ENCODE measurements around the gene CHRNA4. TPM values are rescaled to one million over a fixed set of nuclear protein-coding genes. Genes with fewer than 3 reads are reported as not detected.

The CHRNA4 gene
- total RNA-seq, 2 experiments from 2014 or later, result not detected

DNA sequence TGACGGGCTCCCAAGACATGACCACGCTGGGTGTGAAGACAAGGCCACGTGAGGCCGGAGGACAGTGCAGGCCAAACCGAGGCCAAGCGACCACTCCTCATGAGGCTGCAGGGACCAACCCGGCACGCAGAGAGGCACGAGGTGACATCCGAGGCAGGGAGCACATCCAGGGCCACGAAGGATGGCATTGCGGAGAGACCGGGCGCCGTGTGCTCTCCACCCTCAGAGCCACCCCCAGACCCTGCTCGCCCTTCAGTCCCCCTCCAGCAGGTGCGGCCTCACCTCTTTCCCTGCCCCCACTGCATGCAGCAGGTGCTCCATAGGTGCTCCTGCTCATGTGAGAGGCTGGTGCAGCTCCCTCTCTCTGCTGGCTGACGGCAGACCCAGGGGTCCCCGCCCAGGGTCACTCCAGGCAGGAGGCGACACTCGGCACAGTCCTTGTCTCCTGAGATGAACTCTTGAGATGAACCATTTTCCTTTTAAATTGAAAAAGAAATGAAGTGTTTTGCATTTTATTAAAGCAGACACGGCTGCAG, 33.8 kb upstream of the CHRNA4 start:
- H3K4me3 Mint-ChIP-seq, result no peak overlapping the region

DNA sequence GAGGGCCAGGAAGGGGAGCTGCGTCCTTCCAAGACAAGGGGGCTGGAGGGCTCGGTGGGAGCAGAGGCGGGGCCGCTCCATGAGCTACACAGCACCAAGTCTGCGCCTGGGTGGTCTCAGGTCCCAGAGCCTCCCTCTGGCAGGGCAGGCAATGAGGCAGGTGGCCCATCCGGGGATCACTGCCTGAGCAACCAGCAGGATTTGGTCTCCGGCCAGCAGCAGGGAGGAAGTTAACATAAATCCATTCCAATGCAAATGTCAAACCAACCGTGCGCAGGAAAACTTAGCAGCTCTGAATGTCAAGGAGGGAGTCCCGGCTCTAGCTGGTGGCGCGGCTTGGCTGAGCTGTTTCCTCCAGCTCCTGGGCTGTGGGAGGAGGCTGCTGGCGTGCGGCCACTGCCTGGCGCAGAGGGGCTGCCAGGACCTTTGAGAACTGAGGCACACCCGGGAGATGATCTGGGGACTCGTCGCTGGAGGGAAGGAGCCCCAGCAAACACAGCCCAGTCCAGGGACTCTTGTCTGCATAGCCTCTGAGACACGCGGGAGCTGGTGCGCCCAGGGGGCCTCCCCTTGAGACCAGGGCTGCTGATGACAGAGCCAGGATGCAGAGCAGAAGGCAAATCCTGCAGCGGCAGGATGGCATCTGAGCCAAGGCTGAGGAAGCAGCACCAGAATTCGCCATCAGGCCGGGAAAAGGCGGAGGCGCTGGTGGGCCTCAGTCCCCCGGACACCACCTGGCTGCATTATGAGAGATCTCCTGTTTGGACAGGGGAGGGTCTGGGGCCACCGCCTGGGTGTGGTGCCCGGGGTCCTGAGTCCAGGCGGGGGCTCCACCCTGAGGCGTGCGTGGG, 33.1 kb upstream of the CHRNA4 start:
- no peaks in the 10 kb centered on the region for H3K9me3 Mint-ChIP-seq (ENCODE audit: low read depth)
- no peaks in the 10 kb centered on the region for H3K4me1 Mint-ChIP-seq
- POLR2A ChIA-PET, result no interaction called here
- CTCF ChIA-PET, result no interaction called here
- H3K36me3 Mint-ChIP-seq (ENCODE audit: low read depth), result no peaks in the 10 kb centered on the region
- intact Hi-C loops (cut with DNase I, micrococcal nuclease), result no loop called here
- H3K27me3 Mint-ChIP-seq, result no peaks in the 10 kb centered on the region
- no peak for ATAC-seq
- H3K27ac Mint-ChIP-seq, result no peak overlapping the region
- no peak overlapping the region for H3K4me3 Mint-ChIP-seq
- no peak for DNase-seq

More for the DNA sequence above, 33.8 kb upstream of the CHRNA4 start:
- Mint-ChIP-seq H3K4me1 (no peaks in the 10 kb centered on the region), H3K27me3 (no peaks in the 10 kb centered on the region), H3K36me3 (ENCODE audit: low read depth) (no peaks in the 10 kb centered on the region), H3K9me3 (ENCODE audit: low read depth) (no peaks in the 10 kb centered on the region), H3K27ac (no peak overlapping the region)
- ATAC-seq (no peak), DNase-seq (no peak)
- CTCF ChIA-PET, result interaction anchor here (0.5 kb wide), 1 partner anchor 223 kb away, joined by 3 read pairs; no protein-coding TSS in a partner anchor
- intact Hi-C loops (cut with DNase I, micrococcal nuclease), result no loop called here
- POLR2A ChIA-PET, result no interaction called here

DNA sequence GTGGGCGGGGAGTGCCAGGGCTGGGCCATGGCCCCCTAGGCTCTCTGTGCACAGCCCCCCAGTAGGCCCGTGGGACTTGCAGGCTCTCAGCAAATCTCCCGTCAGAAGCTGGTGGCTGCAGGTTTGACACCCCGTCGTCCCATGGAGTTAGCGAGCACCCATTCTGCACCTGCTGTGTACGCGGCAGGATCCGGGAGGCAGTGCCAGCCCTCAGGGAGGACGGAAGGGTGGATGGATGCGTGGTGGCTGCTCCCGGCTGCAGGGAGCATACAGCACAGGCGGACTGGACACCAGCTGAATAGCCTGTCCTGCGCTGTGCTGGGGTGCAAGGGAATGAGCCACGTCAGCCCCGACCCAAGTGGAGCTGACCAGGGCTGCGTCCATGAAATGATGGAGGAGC, 32.4 kb upstream of the CHRNA4 start:
- Mint-ChIP-seq H3K4me1 (no peaks in the 10 kb centered on the region), H3K9me3 (ENCODE audit: low read depth) (no peaks in the 10 kb centered on the region), H3K27me3 (no peaks in the 10 kb centered on the region), H3K4me3 (no peak overlapping the region), H3K27ac (no peak overlapping the region), H3K36me3 (ENCODE audit: low read depth) (no peaks in the 10 kb centered on the region)
- CTCF ChIA-PET, result no interaction called here
- no peak for ATAC-seq
- DNase-seq, result no peak
- intact Hi-C loops (cut with DNase I, micrococcal nuclease), result no loop called here
- POLR2A ChIA-PET, result no interaction called here

DNA sequence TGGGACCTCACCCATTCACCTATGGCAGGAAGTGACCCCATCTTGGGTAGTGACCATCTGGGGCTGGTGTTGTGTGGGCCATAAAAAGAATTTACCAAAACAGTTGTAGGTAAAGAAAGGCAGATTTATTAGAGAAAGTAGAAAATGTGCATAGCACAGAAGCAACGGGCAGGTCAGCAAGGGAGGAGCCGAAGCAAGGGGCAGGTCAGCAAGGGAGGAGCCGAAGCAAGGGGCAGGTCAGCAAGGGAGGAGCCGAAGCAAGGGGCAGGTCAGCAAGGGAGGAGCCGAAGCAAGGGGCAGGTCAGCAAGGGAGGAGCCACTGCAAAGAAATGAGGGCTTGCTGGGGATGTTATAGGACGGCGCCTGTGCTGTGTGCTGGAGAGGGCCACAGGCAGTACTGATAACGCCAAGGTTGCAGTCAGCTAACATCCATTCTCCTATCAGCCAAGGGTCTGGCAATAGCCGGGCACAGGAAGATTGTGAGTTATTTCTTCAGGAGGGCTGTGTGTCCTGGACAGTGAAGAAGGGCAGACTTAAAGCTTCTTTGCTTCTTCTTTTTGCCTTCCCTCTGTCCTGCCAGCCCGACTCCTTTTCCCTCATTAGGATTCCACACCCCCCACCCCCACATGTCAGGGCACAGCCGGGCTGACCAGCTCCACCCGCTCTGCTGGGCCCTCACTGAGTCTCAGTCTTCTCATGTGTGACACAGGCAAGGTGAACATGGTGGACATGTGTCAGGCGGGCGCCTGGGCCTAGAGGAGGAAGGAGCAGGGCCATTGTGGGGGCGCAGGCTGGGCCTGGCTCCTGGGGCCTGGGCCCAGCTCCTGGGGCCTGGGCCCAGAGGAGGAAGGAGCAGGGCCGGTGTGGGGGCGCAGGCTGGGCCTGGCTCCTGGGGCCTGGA, 31.6 kb upstream of the CHRNA4 start:
- intact Hi-C loops (cut with DNase I, micrococcal nuclease), result no loop called here
- ChIA-PET CTCF (no interaction called here), POLR2A (no interaction called here)
- DNase-seq (no peak), ATAC-seq (no peak)
- no peaks in the 10 kb centered on the region for H3K4me1 Mint-ChIP-seq
- peaks cover 3% of the 10 kb centered on the region for H3K27me3 Mint-ChIP-seq
- H3K36me3 Mint-ChIP-seq (ENCODE audit: low read depth), result no peaks in the 10 kb centered on the region
- H3K4me3 Mint-ChIP-seq, result no peak overlapping the region
- no peak overlapping the region for H3K27ac Mint-ChIP-seq
- peaks cover 3% of the 10 kb centered on the region for H3K9me3 Mint-ChIP-seq (ENCODE audit: low read depth)

DNA sequence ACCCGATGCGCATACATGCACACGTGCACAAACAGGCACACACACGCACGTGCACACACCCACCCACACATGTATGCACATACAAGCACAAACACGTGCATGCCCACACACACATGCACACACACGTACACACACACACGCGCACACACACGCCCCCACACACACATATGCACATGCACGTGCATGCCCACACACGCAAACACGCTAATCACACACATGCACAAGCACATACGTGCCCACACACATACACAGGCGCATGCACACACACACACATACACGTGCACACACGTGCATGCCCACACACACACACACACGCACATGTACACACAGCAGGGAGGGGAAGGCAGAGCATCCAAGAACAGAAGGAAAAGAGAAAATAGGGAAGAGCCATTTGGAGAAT, 26.8 kb upstream of the CHRNA4 start:
- Mint-ChIP-seq H3K27ac (no peak overlapping the region), H3K4me1 (no peaks in the 10 kb centered on the region), H3K9me3 (ENCODE audit: low read depth) (peaks cover 18% of the 10 kb centered on the region), H3K36me3 (ENCODE audit: low read depth) (no peaks in the 10 kb centered on the region), H3K4me3 (no peak overlapping the region), H3K27me3 (peaks cover 8% of the 10 kb centered on the region)
- DNase-seq (no peak), ATAC-seq (no peak)
- ChIA-PET POLR2A (no interaction called here), CTCF (no interaction called here)
- intact Hi-C loops (cut with DNase I, micrococcal nuclease), result no loop called here

DNA sequence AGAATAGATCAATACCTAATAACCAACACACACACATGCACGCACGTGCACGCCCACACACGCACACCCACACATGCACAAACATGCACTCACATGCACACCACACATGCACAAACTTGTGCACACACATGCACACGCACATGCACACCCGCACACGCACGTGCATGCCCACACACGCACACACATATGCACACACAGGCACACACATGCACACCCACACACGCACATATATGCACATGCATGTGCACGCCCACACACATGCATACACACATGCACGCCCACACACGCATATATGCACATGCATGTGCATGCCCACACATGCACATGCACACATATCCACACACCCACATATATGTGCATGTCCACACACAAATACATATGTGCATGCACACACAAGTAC, 26.2 kb upstream of the CHRNA4 start:
- no peak overlapping the region for H3K4me3 Mint-ChIP-seq
- POLR2A ChIA-PET, result no interaction called here
- no peak for ATAC-seq
- CTCF ChIA-PET, result no interaction called here
- DNase-seq, result no peak
- H3K27ac Mint-ChIP-seq, result no peak overlapping the region
- peaks cover 18% of the 10 kb centered on the region for H3K9me3 Mint-ChIP-seq (ENCODE audit: low read depth)
- H3K27me3 Mint-ChIP-seq, result peaks cover 8% of the 10 kb centered on the region
- no peaks in the 10 kb centered on the region for H3K4me1 Mint-ChIP-seq
- intact Hi-C loops (cut with DNase I, micrococcal nuclease), result no loop called here
- H3K36me3 Mint-ChIP-seq (ENCODE audit: low read depth), result no peaks in the 10 kb centered on the region

DNA sequence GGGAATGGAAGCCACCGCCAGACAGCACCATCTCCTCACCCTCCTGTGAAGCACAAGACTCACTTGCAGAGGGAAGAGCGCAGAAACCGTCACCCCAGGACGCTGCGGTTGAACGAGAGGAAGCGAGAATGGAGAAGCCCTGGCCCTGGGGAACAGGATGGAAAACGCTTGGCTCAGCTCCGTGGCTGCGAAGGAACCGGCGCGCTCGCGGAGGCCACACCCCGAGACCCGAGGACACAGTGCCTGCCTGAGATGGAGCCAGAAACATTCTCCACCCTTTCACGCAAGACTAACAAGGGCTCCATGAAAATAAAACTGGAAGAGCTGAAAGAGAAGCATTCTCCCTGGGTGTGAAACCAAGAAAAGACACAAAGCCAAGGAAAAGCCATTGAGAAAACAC, 25.3 kb upstream of the CHRNA4 start:
- intact Hi-C loops (cut with DNase I, micrococcal nuclease), result no loop called here

DNA sequence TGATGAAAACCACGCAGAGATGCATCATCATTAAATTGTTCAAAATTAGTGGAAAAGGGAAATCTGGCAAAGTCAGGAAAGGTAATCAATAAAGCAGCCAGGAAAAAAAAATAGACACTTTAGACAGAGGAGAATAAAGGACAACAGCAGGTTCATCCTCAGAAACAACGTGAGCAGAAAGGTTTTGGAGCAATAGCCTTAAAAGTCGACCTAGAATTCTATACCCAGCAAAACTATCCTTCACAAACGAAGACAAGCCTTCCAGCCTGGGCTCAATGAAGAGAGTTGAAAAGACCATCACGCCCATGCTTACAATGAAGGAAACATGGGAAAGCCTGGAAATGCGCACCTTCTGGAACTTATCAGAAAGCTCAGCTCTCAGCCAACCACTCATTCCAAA, 24.7 kb upstream of the CHRNA4 start:
- no peak overlapping the region for H3K4me3 Mint-ChIP-seq
- ChIA-PET CTCF (no interaction called here), POLR2A (no interaction called here)
- peaks cover 18% of the 10 kb centered on the region for H3K9me3 Mint-ChIP-seq (ENCODE audit: low read depth)
- no peaks in the 10 kb centered on the region for H3K36me3 Mint-ChIP-seq (ENCODE audit: low read depth)
- no peaks in the 10 kb centered on the region for H3K4me1 Mint-ChIP-seq
- intact Hi-C loops (cut with DNase I, micrococcal nuclease), result no loop called here
- H3K27me3 Mint-ChIP-seq, result peaks cover 8% of the 10 kb centered on the region
- ATAC-seq, result no peak
- H3K27ac Mint-ChIP-seq, result no peak overlapping the region
- no peak for DNase-seq

More for the DNA sequence above, 25.3 kb upstream of the CHRNA4 start:
- peaks cover 8% of the 10 kb centered on the region for H3K27me3 Mint-ChIP-seq
- ChIA-PET POLR2A (no interaction called here), CTCF (no interaction called here)
- H3K36me3 Mint-ChIP-seq (ENCODE audit: low read depth), result no peaks in the 10 kb centered on the region
- DNase-seq (no peak), ATAC-seq (no peak)
- no peak overlapping the region for H3K4me3 Mint-ChIP-seq
- no peaks in the 10 kb centered on the region for H3K4me1 Mint-ChIP-seq
- H3K27ac Mint-ChIP-seq, result no peak overlapping the region
- peaks cover 18% of the 10 kb centered on the region for H3K9me3 Mint-ChIP-seq (ENCODE audit: low read depth)

DNA sequence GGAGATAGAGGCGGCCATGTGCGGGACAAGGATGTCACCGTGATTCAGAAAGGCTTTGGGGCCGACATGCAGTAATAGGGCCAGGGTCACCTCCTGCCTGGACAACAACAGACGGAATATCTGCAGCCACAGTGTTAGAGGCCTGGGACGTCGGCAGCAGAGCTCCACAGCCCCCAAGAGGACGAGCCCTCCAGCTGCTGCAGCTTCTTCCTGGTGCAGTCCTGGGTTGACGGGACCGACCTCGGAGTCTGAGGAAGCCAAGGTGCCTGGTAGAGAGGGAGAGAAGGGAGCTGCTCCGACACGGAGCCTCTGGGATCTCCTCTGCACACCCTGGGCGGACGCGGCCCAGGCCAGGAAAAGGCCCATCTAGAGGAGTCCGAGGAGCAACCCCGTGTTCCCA, 23.2 kb upstream of the CHRNA4 start:
- intact Hi-C loops (cut with DNase I, micrococcal nuclease), result loop anchor here (5.0 kb wide), 2 partner anchors 77 to 327 kb away; no protein-coding TSS in a partner anchor

DNA sequence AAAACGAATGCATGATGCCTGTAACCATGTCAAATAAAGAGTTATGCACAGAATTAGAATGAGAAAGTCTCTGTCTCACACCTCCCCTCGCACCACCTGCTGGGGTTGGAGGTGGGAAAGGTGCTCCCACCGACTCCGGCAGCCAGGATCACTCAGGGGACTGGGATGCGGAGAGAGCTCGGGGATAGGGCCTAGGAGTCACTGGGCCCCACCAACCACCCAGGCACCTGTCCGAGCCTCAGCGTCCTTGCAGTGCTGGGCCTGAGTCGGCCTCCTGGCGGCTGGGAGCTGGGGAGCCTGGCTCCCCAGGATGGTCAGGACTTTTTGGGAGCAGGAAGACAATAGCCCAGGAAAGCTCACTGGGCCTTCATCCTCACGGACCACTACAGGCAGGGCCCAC, 22.4 kb upstream of the CHRNA4 start:
- CTCF ChIA-PET, result no interaction called here
- POLR2A ChIA-PET, result no interaction called here

More for the DNA sequence above, 23.2 kb upstream of the CHRNA4 start:
- Mint-ChIP-seq H3K36me3 (ENCODE audit: low read depth) (no peaks in the 10 kb centered on the region), H3K27ac (no peak overlapping the region), H3K4me1 (no peaks in the 10 kb centered on the region), H3K27me3 (peaks cover 8% of the 10 kb centered on the region), H3K9me3 (ENCODE audit: low read depth) (peaks cover 18% of the 10 kb centered on the region), H3K4me3 (no peak overlapping the region)
- no peak for ATAC-seq
- ChIA-PET POLR2A (no interaction called here), CTCF (no interaction called here)
- DNase-seq, result no peak

DNA sequence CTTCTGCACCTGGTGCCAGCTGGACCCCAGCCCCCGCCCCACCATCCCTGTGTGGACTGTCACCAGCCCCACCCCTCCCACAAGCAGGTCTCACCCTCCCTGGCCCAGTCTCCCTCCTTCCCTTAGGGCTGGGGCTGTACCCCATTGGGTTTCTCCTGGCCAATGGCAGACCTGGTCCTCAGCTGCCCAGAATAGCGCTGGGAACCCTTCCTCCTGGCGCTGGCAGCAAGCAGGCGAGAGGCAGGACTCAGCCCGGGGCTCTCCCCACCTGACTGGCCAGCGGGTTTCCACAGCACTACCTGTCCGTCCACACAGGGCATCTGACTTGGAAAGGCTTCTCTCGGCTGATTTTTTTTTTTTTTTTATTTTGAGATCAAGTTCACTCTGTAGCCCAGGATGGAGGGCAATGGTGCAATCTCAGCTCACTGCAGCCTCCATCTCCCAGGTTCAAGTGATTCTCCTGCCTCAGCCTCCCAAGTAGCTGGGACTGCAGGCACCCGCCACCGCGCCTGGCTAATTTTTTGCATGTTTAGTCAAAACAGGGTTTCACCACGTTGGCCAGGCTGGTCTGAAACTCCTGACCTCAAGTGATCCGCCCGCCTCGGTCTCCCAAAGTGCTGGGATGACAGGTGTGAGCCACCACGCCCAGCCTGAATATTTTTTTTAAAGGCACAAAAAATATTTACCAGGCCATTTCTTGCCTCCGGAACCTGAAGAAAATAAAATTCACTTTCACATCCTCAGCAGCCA, 21.6 kb upstream of the CHRNA4 start:
- DNase-seq (no peak), ATAC-seq (no peak)
- peaks cover 9% of the 10 kb centered on the region for H3K27me3 Mint-ChIP-seq
- intact Hi-C loops (cut with DNase I, micrococcal nuclease), result loop anchor here (2.0 to 5.0 kb wide), 3 partner anchors 75 to 325 kb away; no protein-coding TSS in a partner anchor
- H3K4me3 Mint-ChIP-seq, result no peak overlapping the region
- ChIA-PET POLR2A (no interaction called here), CTCF (interaction anchor here (0.6 to 2.2 kb wide), 8 partner anchors 9 to 811 kb away, joined by 3 to 9 read pairs (median 4); no protein-coding TSS in a partner anchor)
- no peaks in the 10 kb centered on the region for H3K36me3 Mint-ChIP-seq (ENCODE audit: low read depth)
- H3K9me3 Mint-ChIP-seq (ENCODE audit: low read depth), result peaks cover 15% of the 10 kb centered on the region
- no peaks in the 10 kb centered on the region for H3K4me1 Mint-ChIP-seq
- H3K27ac Mint-ChIP-seq, result no peak overlapping the region

More for the DNA sequence above, 22.4 kb upstream of the CHRNA4 start:
- ATAC-seq, result no peak
- Mint-ChIP-seq H3K4me3 (no peak overlapping the region), H3K27ac (no peak overlapping the region), H3K9me3 (ENCODE audit: low read depth) (peaks cover 18% of the 10 kb centered on the region), H3K36me3 (ENCODE audit: low read depth) (no peaks in the 10 kb centered on the region), H3K4me1 (no peaks in the 10 kb centered on the region), H3K27me3 (peaks cover 12% of the 10 kb centered on the region)
- intact Hi-C loops (cut with DNase I, micrococcal nuclease), result loop anchor here (2.0 to 5.0 kb wide), 3 partner anchors 76 to 326 kb away; no protein-coding TSS in a partner anchor
- DNase-seq, result no peak
